ENCODE measurements around the gene FMO5.
"Not testable (repeated sequence)": the region's sequence is repeated elsewhere in the genome, so short reads cannot be mapped to it uniquely, and the experiment has no call there.

The FMO5 gene

GRCh38 chr1:147242449-147243227 is 17.5 kb upstream of the FMO5 start, which contains the start of gene CHD1L:
Gene CHD1L, plus strand, starts transcription at chr1:147242684. Its CDS starts 20 bp downstream, at chr1:147242704.
- DNase-seq (ENCODE audit: low read depth, low spot score) = peak; percentile 22
- 0 out of 2 replicates have a peak within 1 kb of the TSS, but pooled peaks have one; percentile 26 for H3K27ac ChIP-seq
- H3K9me3 ChIP-seq (ENCODE audit: low read depth, low read length) = no peaks in the 10 kb centered on the region
- peak within 1 kb of the TSS; percentile 92 for H3K9ac ChIP-seq (ENCODE audit: insufficient read length)
- no peak for TF ChIP-seq EZH2 (IDR thresholded peaks at IDR 0.05)
- TF ChIP-seq FOXP2 (optimal IDR thresholded peaks at IDR 0.05; ENCODE audit: control extremely low read depth, extremely low read length, insufficient read depth) = peak; percentile 74
- TF ChIP-seq POLR2AphosphoS5 (IDR thresholded peaks at IDR 0.05; ENCODE audit: borderline replicate concordance, low read depth, low read length) = peak; percentile 68
- no peaks in the 10 kb centered on the region for H3K36me3 ChIP-seq (ENCODE audit: insufficient read depth, low read length)
- peak within 1 kb of the TSS; percentile 98 for H3K4me3 ChIP-seq

GRCh38 chr1:147241934-147242448 is 16.9 kb upstream of the FMO5 start:
- TF ChIP-seq POLR2AphosphoS5 (IDR thresholded peaks at IDR 0.05; ENCODE audit: borderline replicate concordance, low read depth, low read length) (no peak), FOXP2 (optimal IDR thresholded peaks at IDR 0.05; ENCODE audit: control extremely low read depth, extremely low read length, insufficient read depth) (no peak), EZH2 (IDR thresholded peaks at IDR 0.05) (no peak)
- Histone ChIP-seq H3K27ac (no peak overlapping the region), H3K4me3 (peak overlapping the region; percentile 98), H3K36me3 (ENCODE audit: insufficient read depth, low read length) (no peaks in the 10 kb centered on the region), H3K9me3 (ENCODE audit: low read depth, low read length) (no peaks in the 10 kb centered on the region), H3K9ac (ENCODE audit: insufficient read length) (peak overlapping the region; percentile 21)
- no peak for DNase-seq (ENCODE audit: low read depth, low spot score)

- not testable (repeated sequence) for H3K9ac ChIP-seq (ENCODE audit: insufficient read length); H3K36me3 ChIP-seq (ENCODE audit: insufficient read depth, low read length); H3K27ac ChIP-seq; H3K4me3 ChIP-seq; H3K9me3 ChIP-seq (ENCODE audit: low read depth, low read length); DNase-seq (ENCODE audit: low read depth, low spot score)
Observed at GRCh38 chr1:147240131-147240721, 15.1 kb upstream of the FMO5 start.

- Histone ChIP-seq H3K27ac (no peak overlapping the region), H3K9me3 (ENCODE audit: low read depth, low read length) (no peaks in the 10 kb centered on the region), H3K36me3 (ENCODE audit: insufficient read depth, low read length) (no peaks in the 10 kb centered on the region), H3K9ac (ENCODE audit: insufficient read length) (no peak overlapping the region), H3K4me3 (no peak overlapping the region)
- no peak for DNase-seq (ENCODE audit: low read depth, low spot score)
- TF ChIP-seq POLR2AphosphoS5 (IDR thresholded peaks at IDR 0.05; ENCODE audit: borderline replicate concordance, low read depth, low read length) (no peak), FOXP2 (optimal IDR thresholded peaks at IDR 0.05; ENCODE audit: control extremely low read depth, extremely low read length, insufficient read depth) (no peak), EZH2 (IDR thresholded peaks at IDR 0.05) (no peak)
Observed at GRCh38 chr1:147238925-147239820, 14.0 kb upstream of the FMO5 start.

- TF ChIP-seq EZH2 (IDR thresholded peaks at IDR 0.05) (no peak), POLR2AphosphoS5 (IDR thresholded peaks at IDR 0.05; ENCODE audit: borderline replicate concordance, low read depth, low read length) (no peak), FOXP2 (optimal IDR thresholded peaks at IDR 0.05; ENCODE audit: control extremely low read depth, extremely low read length, insufficient read depth) (no peak)
- Histone ChIP-seq H3K27ac (no peak overlapping the region), H3K9me3 (ENCODE audit: low read depth, low read length) (no peaks in the 10 kb centered on the region), H3K36me3 (ENCODE audit: insufficient read depth, low read length) (no peaks in the 10 kb centered on the region), H3K4me3 (no peak overlapping the region), H3K9ac (ENCODE audit: insufficient read length) (no peak overlapping the region)
- no peak for DNase-seq (ENCODE audit: low read depth, low spot score)
Observed at GRCh38 chr1:147238053-147238902, 13.1 kb upstream of the FMO5 start.

GRCh38 chr1:147236959-147237791 is 12.0 kb upstream of the FMO5 start:
- no peaks in the 10 kb centered on the region for H3K36me3 ChIP-seq (ENCODE audit: insufficient read depth, low read length)
- H3K9ac ChIP-seq (ENCODE audit: insufficient read length) = no peak overlapping the region
- H3K27ac ChIP-seq = no peak overlapping the region
- no peaks in the 10 kb centered on the region for H3K9me3 ChIP-seq (ENCODE audit: low read depth, low read length)
- no peak overlapping the region for H3K4me3 ChIP-seq
- no peak for DNase-seq (ENCODE audit: low read depth, low spot score)
- TF ChIP-seq FOXP2 (optimal IDR thresholded peaks at IDR 0.05; ENCODE audit: control extremely low read depth, extremely low read length, insufficient read depth) (no peak), POLR2AphosphoS5 (IDR thresholded peaks at IDR 0.05; ENCODE audit: borderline replicate concordance, low read depth, low read length) (no peak), EZH2 (IDR thresholded peaks at IDR 0.05) (no peak)

GRCh38 chr1:147236448-147236847 is 11.3 kb upstream of the FMO5 start:
- no peak overlapping the region for H3K4me3 ChIP-seq
- DNase-seq (ENCODE audit: low read depth, low spot score) = no peak

More at GRCh38 chr1:147236448-147236847, 11.3 kb upstream of the FMO5 start:
- H3K36me3 ChIP-seq (ENCODE audit: insufficient read depth, low read length) = no peaks in the 10 kb centered on the region
- H3K27ac ChIP-seq = no peak overlapping the region
- H3K9me3 ChIP-seq (ENCODE audit: low read depth, low read length) = no peaks in the 10 kb centered on the region
- H3K9ac ChIP-seq (ENCODE audit: insufficient read length) = no peak overlapping the region
- TF ChIP-seq FOXP2 (optimal IDR thresholded peaks at IDR 0.05; ENCODE audit: control extremely low read depth, extremely low read length, insufficient read depth) (no peak), POLR2AphosphoS5 (IDR thresholded peaks at IDR 0.05; ENCODE audit: borderline replicate concordance, low read depth, low read length) (no peak), EZH2 (IDR thresholded peaks at IDR 0.05) (no peak)

Measured in SK-N-MC (cell line).